ENCODE data around the gene AMPD1.

GRCh38 chr1:114676115-114676514 lies 19.2 kb downstream of the AMPD1 start:
- TF ChIP-seq, protein P1, sequence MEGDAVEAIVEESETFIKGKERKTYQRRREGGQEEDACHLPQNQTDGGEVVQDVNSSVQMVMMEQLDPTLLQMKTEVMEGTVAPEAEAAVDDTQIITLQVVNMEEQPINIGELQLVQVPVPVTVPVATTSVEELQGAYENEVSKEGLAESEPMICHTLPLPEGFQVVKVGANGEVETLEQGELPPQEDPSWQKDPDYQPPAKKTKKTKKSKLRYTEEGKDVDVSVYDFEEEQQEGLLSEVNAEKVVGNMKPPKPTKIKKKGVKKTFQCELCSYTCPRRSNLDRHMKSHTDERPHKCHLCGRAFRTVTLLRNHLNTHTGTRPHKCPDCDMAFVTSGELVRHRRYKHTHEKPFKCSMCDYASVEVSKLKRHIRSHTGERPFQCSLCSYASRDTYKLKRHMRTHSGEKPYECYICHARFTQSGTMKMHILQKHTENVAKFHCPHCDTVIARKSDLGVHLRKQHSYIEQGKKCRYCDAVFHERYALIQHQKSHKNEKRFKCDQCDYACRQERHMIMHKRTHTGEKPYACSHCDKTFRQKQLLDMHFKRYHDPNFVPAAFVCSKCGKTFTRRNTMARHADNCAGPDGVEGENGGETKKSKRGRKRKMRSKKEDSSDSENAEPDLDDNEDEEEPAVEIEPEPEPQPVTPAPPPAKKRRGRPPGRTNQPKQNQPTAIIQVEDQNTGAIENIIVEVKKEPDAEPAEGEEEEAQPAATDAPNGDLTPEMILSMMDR (IDR thresholded peaks at IDR 0.05), result no peak
- no peak for TF ChIP-seq POLR2A (IDR thresholded peaks at IDR 0.05)
